ENCODE data around the gene PABPC1L2A.
"Not testable (repeated sequence)": the region's sequence is repeated elsewhere in the genome, so short reads cannot be mapped to it uniquely, and the experiment has no call there.

Gene PABPC1L2A

GRCh38 chrX:73079024-73079562, at the start of gene PABPC1L2A:
Gene PABPC1L2A (minus strand): TSS chrX:73079512. CDS start chrX:73079386, 126 bp downstream.
- DNase-seq = not testable (repeated sequence)

GRCh38 chrX:73127700-73128241, 48.5 kb upstream of the PABPC1L2A start:
- DNase-seq = peak; percentile 2

- DNase-seq = no peak
These were observed 46.9 kb upstream of the PABPC1L2A start for GRCh38 chrX:73126240-73126639.

GRCh38 chrX:73099505-73099904, 20.2 kb upstream of the PABPC1L2A start:
- not testable (repeated sequence) for DNase-seq

GRCh38 chrX:73086766-73087165, 7.5 kb upstream of the PABPC1L2A start:
- DNase-seq = peak; percentile 26

GRCh38 chrX:73079884-73080283, 572 bp upstream of the PABPC1L2A start:
- DNase-seq = not testable (repeated sequence)

GRCh38 chrX:73078597-73078996, 715 bp downstream of the PABPC1L2A start:
- DNase-seq = not testable (repeated sequence)

- DNase-seq = no peak
These were observed 2.5 kb downstream of the PABPC1L2A start for GRCh38 chrX:73076838-73077237.

GRCh38 chrX:73069365-73070035, 9.8 kb downstream of the PABPC1L2A start:
- DNase-seq = no peak

GRCh38 chrX:73068467-73069364, 10.6 kb downstream of the PABPC1L2A start:
- DNase-seq = no peak

GRCh38 chrX:73067761-73068466, 11.4 kb downstream of the PABPC1L2A start:
- not testable (repeated sequence) for DNase-seq

GRCh38 chrX:73028876-73029275, 50.4 kb downstream of the PABPC1L2A start:
- DNase-seq = no peak

All from activated CD4-positive, alpha-beta T cell treated with anti-CD3 and anti-CD28 coated beads for 48 hours (primary cell).